SK-N-SH (cell line): ENCODE measurements around the gene GATB.

Experiments used
- CHD2 ChIP-seq: fragments of 150-350 bp; IDR thresholded peaks from 2 replicates; pipeline ENCODE4 v1.6.1; 2018; ENCODE audit warnings: low read length; ENCODE audit not compliant: partially characterized antibody
- EZH2phosphoT487 ChIP-seq: fragments of 200-600 bp; sonication (generic); IDR thresholded peaks from 2 replicates; pipeline ENCODE4 v1.6.1; 2017; ENCODE audit warnings: low read depth, mixed run types, mild to moderate bottlenecking, antibody characterized with exemption, moderate library complexity, borderline replicate concordance
- GABPA ChIP-seq: IDR thresholded peaks from 2 replicates; pipeline ENCODE4 v1.4.0; 2012; ENCODE audit warnings: low read depth, mild to moderate bottlenecking
- NFIC ChIP-seq: IDR thresholded peaks from 2 replicates; pipeline ENCODE4 v1.4.0; 2012; ENCODE audit warnings: borderline replicate concordance
- TF ChIP-seq, protein P1 (sequence below): fragments of 200-600 bp; sonication (generic); IDR thresholded peaks from 2 replicates; pipeline ENCODE4 v1.6.1; 2017; ENCODE audit warnings: antibody characterized with exemption, mild to moderate bottlenecking, moderate library complexity
- TF ChIP-seq, protein P2 (sequence below): IDR thresholded peaks from 2 replicates; pipeline ENCODE4 v1.4.0; 2012; ENCODE audit warnings: low read depth

GRCh38 chr4:151781026-151781425, 20.2 kb upstream of the GATB start:
- TF ChIP-seq NFIC (no peak), GABPA (no peak), EZH2phosphoT487 (no peak), CHD2 (no peak)
- TF ChIP-seq, protein P1, sequence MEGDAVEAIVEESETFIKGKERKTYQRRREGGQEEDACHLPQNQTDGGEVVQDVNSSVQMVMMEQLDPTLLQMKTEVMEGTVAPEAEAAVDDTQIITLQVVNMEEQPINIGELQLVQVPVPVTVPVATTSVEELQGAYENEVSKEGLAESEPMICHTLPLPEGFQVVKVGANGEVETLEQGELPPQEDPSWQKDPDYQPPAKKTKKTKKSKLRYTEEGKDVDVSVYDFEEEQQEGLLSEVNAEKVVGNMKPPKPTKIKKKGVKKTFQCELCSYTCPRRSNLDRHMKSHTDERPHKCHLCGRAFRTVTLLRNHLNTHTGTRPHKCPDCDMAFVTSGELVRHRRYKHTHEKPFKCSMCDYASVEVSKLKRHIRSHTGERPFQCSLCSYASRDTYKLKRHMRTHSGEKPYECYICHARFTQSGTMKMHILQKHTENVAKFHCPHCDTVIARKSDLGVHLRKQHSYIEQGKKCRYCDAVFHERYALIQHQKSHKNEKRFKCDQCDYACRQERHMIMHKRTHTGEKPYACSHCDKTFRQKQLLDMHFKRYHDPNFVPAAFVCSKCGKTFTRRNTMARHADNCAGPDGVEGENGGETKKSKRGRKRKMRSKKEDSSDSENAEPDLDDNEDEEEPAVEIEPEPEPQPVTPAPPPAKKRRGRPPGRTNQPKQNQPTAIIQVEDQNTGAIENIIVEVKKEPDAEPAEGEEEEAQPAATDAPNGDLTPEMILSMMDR, result no peak
- TF ChIP-seq, protein P2, sequence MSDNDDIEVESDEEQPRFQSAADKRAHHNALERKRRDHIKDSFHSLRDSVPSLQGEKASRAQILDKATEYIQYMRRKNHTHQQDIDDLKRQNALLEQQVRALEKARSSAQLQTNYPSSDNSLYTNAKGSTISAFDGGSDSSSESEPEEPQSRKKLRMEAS, result no peak
